Endothelial cell of umbilical vein (primary cell): ENCODE data around the gene BCAS3.

Experiments
- EZH2 ChIP-seq: IDR thresholded peaks from 2 replicates; pipeline ENCODE4 v1.6.1; 2012; ENCODE audit warnings: borderline replicate concordance, low read depth, mild to moderate bottlenecking, moderate library complexity, low read length, inconsistent platforms; ENCODE audit not compliant: severe bottlenecking
- FOS ChIP-seq: IDR thresholded peaks from 2 replicates; pipeline ENCODE4 v1.6.1; 2011; ENCODE audit warnings: mild to moderate bottlenecking, low read length, moderate library complexity, borderline replicate concordance; ENCODE audit not compliant: insufficient read depth
- JUN ChIP-seq: IDR thresholded peaks from 2 replicates; pipeline ENCODE4 v1.6.1; 2011; ENCODE audit warnings: borderline replicate concordance, low read depth; ENCODE audit not compliant: insufficient read length, insufficient read depth
- MAX ChIP-seq: IDR thresholded peaks from 2 replicates; pipeline ENCODE4 v1.6.1; 2011; ENCODE audit not compliant: insufficient read depth, insufficient read length
- MYC ChIP-seq: IDR thresholded peaks from one replicate; pipeline ENCODE4 v1.6.1; 2011; ENCODE audit warnings: mild to moderate bottlenecking, low read depth, low read length
- POLR2A ChIP-seq: IDR thresholded peaks from 2 replicates; pipeline ENCODE4 v1.6.1; 2012; ENCODE audit warnings: low read depth, mild to moderate bottlenecking, control low read depth, low read length
- POLR2AphosphoS5 ChIP-seq: IDR thresholded peaks from 2 replicates; pipeline ENCODE4 v1.6.1; 2012; ENCODE audit warnings: low read depth, mild to moderate bottlenecking, control low read depth, low read length, moderate library complexity; ENCODE audit not compliant: insufficient read depth
- TF ChIP-seq, protein P1 (sequence below), 2 donors: IDR thresholded peaks; 1 replicate in 1 of 2; 2 replicates in 1 of 2; pipeline ENCODE4 v1.5.1; 2011; ENCODE audit warnings: low read length in 2 of 2, mild to moderate bottlenecking in 2 of 2, moderate library complexity in 2 of 2, control low read depth in 1 of 2, inconsistent platforms in 1 of 2, low read depth in 1 of 2; ENCODE audit not compliant: insufficient read depth in 1 of 2; ENCODE audit errors: extremely low read depth in 1 of 2

GRCh38 chr17:61372436-61372835 lies 694.8 kb downstream of the BCAS3 start:
- no peak for TF ChIP-seq FOS
- TF ChIP-seq, protein P1, sequence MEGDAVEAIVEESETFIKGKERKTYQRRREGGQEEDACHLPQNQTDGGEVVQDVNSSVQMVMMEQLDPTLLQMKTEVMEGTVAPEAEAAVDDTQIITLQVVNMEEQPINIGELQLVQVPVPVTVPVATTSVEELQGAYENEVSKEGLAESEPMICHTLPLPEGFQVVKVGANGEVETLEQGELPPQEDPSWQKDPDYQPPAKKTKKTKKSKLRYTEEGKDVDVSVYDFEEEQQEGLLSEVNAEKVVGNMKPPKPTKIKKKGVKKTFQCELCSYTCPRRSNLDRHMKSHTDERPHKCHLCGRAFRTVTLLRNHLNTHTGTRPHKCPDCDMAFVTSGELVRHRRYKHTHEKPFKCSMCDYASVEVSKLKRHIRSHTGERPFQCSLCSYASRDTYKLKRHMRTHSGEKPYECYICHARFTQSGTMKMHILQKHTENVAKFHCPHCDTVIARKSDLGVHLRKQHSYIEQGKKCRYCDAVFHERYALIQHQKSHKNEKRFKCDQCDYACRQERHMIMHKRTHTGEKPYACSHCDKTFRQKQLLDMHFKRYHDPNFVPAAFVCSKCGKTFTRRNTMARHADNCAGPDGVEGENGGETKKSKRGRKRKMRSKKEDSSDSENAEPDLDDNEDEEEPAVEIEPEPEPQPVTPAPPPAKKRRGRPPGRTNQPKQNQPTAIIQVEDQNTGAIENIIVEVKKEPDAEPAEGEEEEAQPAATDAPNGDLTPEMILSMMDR (IDR thresholded peaks at IDR 0.05; ENCODE audit: extremely low read depth in 1 of 2, insufficient read depth in 1 of 2, low read depth in 1 of 2, low read length in 2 of 2): no peak
- no peak for TF ChIP-seq EZH2
- TF ChIP-seq POLR2AphosphoS5: no peak
- TF ChIP-seq POLR2A: no peak
- no peak for TF ChIP-seq MYC
- no peak for TF ChIP-seq MAX
- TF ChIP-seq JUN: no peak
